HEK293 (cell line): ENCODE data around the gene TRIM3.

Source experiments
- CTCF ChIA-PET: fragments of 350-600 bp; formaldehyde crosslinking; extraction: SDS; loops from one replicate; lab custom pipeline; 2021; ENCODE audit warnings: antibody characterized with exemption; lab: Yijun Ruan, JAX
- POLR2A ChIA-PET: fragments of 300-600 bp; formaldehyde crosslinking; extraction: SDS; loops from one replicate; lab custom pipeline; 2020; ENCODE audit warnings: antibody characterized with exemption, inconsistent platforms; lab: Yijun Ruan, JAX
- H3K27ac ChIP-seq: fragments of 200-500 bp; sonication (Bioruptor generic); 2 replicates; pipeline ENCODE4 v1.5.1; 2014; ENCODE audit warnings: low read depth, low read length, control low read depth, inconsistent platforms; ENCODE audit errors: extremely low read depth
- H3K36me3 ChIP-seq, 2 experiments: fragments of 200-500 bp in 1 of 2; sonication (Bioruptor generic) in 1 of 2; 1 replicate in 1 of 2; 2 replicates in 1 of 2; pipeline ENCODE4 v1.5.1; 2014 to 2017; ENCODE audit warnings: inconsistent platforms in 2 of 2, low read length in 2 of 2; ENCODE audit not compliant: control insufficient read depth in 2 of 2, insufficient read depth in 1 of 2
- H3K4me1 ChIP-seq: fragments of 200-500 bp; sonication (Bioruptor generic); 2 replicates; pipeline ENCODE4 v1.5.1; 2014; ENCODE audit warnings: mild to moderate bottlenecking, low read length, inconsistent platforms; ENCODE audit not compliant: control insufficient read depth, insufficient read depth
- H3K4me3 ChIP-seq: 2 replicates; pipeline ENCODE4 v1.5.1; 2011; ENCODE audit warnings: low read depth, mild to moderate bottlenecking, control low read depth, low read length, moderate library complexity
- H3K9me3 ChIP-seq: fragments of 200-500 bp; sonication (Bioruptor generic); 2 replicates; pipeline ENCODE4 v1.5.1; 2014; ENCODE audit warnings: low read depth, low read length, inconsistent platforms; ENCODE audit not compliant: control insufficient read depth, insufficient read depth
- EGR2 ChIP-seq: fragments of 450-650 bp; formaldehyde crosslinking; IDR thresholded peaks from 2 replicates; pipeline ENCODE4 v1.5.1; 2016; ENCODE audit warnings: low read depth, missing biosample characterization, missing genetic modification characterization
- GLIS2 ChIP-seq: fragments of 450-650 bp; formaldehyde crosslinking; IDR thresholded peaks from 2 replicates; pipeline ENCODE4 v1.5.1; 2016; ENCODE audit warnings: missing biosample characterization, missing genetic modification characterization
- KLF8 ChIP-seq: fragments of 450-650 bp; formaldehyde crosslinking; IDR thresholded peaks from 2 replicates; pipeline ENCODE4 v1.5.1; 2016; ENCODE audit warnings: missing biosample characterization, missing genetic modification characterization
- MYNN ChIP-seq: fragments of 450-650 bp; formaldehyde crosslinking; IDR thresholded peaks from 2 replicates; pipeline ENCODE4 v1.5.1; 2016; ENCODE audit warnings: missing biosample characterization, missing genetic modification characterization, borderline replicate concordance
- SALL2 ChIP-seq: fragments of 450-650 bp; formaldehyde crosslinking; IDR thresholded peaks from 2 replicates; pipeline ENCODE4 v1.5.0; 2017; ENCODE audit warnings: missing biosample characterization, mild to moderate bottlenecking, missing genetic modification characterization, borderline replicate concordance
- TRIM28 ChIP-seq: IDR thresholded peaks from 2 replicates; pipeline ENCODE4 v1.6.1; 2011; ENCODE audit warnings: low read length, control low read depth, borderline replicate concordance
- ZBTB8A ChIP-seq: fragments of 450-650 bp; formaldehyde crosslinking; IDR thresholded peaks from 2 replicates; pipeline ENCODE4 v1.5.1; 2016; ENCODE audit warnings: missing biosample characterization, missing genetic modification characterization
- ZFHX2 ChIP-seq: fragments of 450-650 bp; formaldehyde crosslinking; conservative IDR thresholded peaks from 2 replicates; pipeline ENCODE4 v1.5.1; 2016; ENCODE audit warnings: missing biosample characterization, missing genetic modification characterization
- ZNF133 ChIP-seq: fragments of 450-650 bp; formaldehyde crosslinking; IDR thresholded peaks from 2 replicates; pipeline ENCODE4 v1.5.1; 2016; ENCODE audit warnings: missing biosample characterization, missing genetic modification characterization
- ZNF169 ChIP-seq: fragments of 450-650 bp; formaldehyde crosslinking; IDR thresholded peaks from 2 replicates; pipeline ENCODE4 v1.5.1; 2016; ENCODE audit warnings: missing biosample characterization, missing genetic modification characterization
- ZNF335 ChIP-seq: fragments of 450-650 bp; formaldehyde crosslinking; conservative IDR thresholded peaks from 2 replicates; pipeline ENCODE4 v1.5.1; 2016; ENCODE audit warnings: missing biosample characterization, missing genetic modification characterization
- ZNF544 ChIP-seq: fragments of 450-650 bp; formaldehyde crosslinking; IDR thresholded peaks from 2 replicates; pipeline ENCODE4 v1.5.0; 2017; ENCODE audit warnings: missing biosample characterization, missing genetic modification characterization
- ZNF561 ChIP-seq: fragments of 450-650 bp; IDR thresholded peaks from 2 replicates; pipeline ENCODE4 v1.5.1; 2018; ENCODE audit warnings: missing biosample characterization, missing genetic modification characterization, borderline replicate concordance
- TF ChIP-seq, protein P1 (sequence below): fragments of 450-650 bp; IDR thresholded peaks from 2 replicates; pipeline ENCODE4 v1.5.1; 2018; ENCODE audit warnings: missing biosample characterization, missing genetic modification characterization
- TF ChIP-seq, protein P2 (sequence below): fragments of 450-650 bp; formaldehyde crosslinking; IDR thresholded peaks from 2 replicates; pipeline ENCODE4 v1.5.0; 2017; ENCODE audit warnings: missing biosample characterization, missing genetic modification characterization, borderline replicate concordance
- TF ChIP-seq, protein P3 (sequence below): fragments of 450-650 bp; formaldehyde crosslinking; IDR thresholded peaks from 2 replicates; pipeline ENCODE4 v1.5.1; 2016; ENCODE audit warnings: missing biosample characterization, missing genetic modification characterization

TRIM3 gene

GRCh38 chr11:6419009-6419631 lies 54.6 kb downstream of the TRIM3 start, which contains the start of gene APBB1 (continued):
- TF ChIP-seq ZBTB8A (peak; percentile 65; the same call in 1 of the 2 replicates), SALL2 (tag by site-specific recombination) (no peak), GLIS2 (tag by site-specific recombination) (peak; percentile 67), ZNF561 (tag by site-specific recombination) (0 out of 2 replicates have a peak, but pooled peaks have one; percentile 37)

GRCh38 chr11:6418557-6419008 lies 55.2 kb downstream of the TRIM3 start:
- Histone ChIP-seq H3K27ac (no peak overlapping the region; the same call in 1 of the 2 replicates), H3K9me3 (no peaks in the 10 kb centered on the region), H3K4me3 (peak overlapping the region; percentile 92), H3K4me1 (no peaks in the 10 kb centered on the region), H3K36me3 (no peaks in the 10 kb centered on the region)
- TF ChIP-seq ZNF133: no peak
- no peak for TF ChIP-seq ZNF544 (tag by site-specific recombination)
- CTCF ChIA-PET: interaction anchor here (0.6 to 1.2 kb wide), 2 partner anchors 56 to 232 kb away, joined by 3 read pairs; no protein-coding TSS in a partner anchor
- POLR2A ChIA-PET: interaction anchor here (0.6 to 2.3 kb wide), 15 partner anchors 9 to 265 kb away, joined by 3 to 26 read pairs (median 5); partner anchors contain the start of genes ARFIP2, MRPL17, SMPD1 and TIMM10B

GRCh38 chr11:6417907-6418556 lies 55.7 kb downstream of the TRIM3 start:
- ChIA-PET CTCF (interaction anchor here (0.6 to 1.4 kb wide), 4 partner anchors 26 to 232 kb away, joined by 3 to 6 read pairs (median 4); no protein-coding TSS in a partner anchor), POLR2A (interaction anchor here (1.0 to 2.3 kb wide), 3 partner anchors 25 to 39 kb away, joined by 5 to 26 read pairs (median 5); partner anchors contain the start of gene SMPD1)
- H3K27ac ChIP-seq: no peak overlapping the region
- H3K4me1 ChIP-seq: no peaks in the 10 kb centered on the region
- H3K9me3 ChIP-seq: no peaks in the 10 kb centered on the region
- no peak for TF ChIP-seq ZNF169 (tag by site-specific recombination)
- 0 out of 2 replicates have a peak, but pooled peaks have one; percentile 5 for TF ChIP-seq ZNF335 (tag by site-specific recombination)
- TF ChIP-seq, protein P1, sequence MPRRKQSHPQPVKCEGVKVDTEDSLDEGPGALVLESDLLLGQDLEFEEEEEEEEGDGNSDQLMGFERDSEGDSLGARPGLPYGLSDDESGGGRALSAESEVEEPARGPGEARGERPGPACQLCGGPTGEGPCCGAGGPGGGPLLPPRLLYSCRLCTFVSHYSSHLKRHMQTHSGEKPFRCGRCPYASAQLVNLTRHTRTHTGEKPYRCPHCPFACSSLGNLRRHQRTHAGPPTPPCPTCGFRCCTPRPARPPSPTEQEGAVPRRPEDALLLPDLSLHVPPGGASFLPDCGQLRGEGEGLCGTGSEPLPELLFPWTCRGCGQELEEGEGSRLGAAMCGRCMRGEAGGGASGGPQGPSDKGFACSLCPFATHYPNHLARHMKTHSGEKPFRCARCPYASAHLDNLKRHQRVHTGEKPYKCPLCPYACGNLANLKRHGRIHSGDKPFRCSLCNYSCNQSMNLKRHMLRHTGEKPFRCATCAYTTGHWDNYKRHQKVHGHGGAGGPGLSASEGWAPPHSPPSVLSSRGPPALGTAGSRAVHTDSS: no peak
- no peak for TF ChIP-seq MYNN (tag by site-specific recombination)
- no peak for TF ChIP-seq TRIM28
- TF ChIP-seq, protein P2, sequence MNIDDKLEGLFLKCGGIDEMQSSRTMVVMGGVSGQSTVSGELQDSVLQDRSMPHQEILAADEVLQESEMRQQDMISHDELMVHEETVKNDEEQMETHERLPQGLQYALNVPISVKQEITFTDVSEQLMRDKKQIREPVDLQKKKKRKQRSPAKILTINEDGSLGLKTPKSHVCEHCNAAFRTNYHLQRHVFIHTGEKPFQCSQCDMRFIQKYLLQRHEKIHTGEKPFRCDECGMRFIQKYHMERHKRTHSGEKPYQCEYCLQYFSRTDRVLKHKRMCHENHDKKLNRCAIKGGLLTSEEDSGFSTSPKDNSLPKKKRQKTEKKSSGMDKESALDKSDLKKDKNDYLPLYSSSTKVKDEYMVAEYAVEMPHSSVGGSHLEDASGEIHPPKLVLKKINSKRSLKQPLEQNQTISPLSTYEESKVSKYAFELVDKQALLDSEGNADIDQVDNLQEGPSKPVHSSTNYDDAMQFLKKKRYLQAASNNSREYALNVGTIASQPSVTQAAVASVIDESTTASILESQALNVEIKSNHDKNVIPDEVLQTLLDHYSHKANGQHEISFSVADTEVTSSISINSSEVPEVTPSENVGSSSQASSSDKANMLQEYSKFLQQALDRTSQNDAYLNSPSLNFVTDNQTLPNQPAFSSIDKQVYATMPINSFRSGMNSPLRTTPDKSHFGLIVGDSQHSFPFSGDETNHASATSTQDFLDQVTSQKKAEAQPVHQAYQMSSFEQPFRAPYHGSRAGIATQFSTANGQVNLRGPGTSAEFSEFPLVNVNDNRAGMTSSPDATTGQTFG (tag by site-specific recombination): no peak
- peak overlapping the region; percentile 92 for H3K4me3 ChIP-seq
- no peaks in the 10 kb centered on the region for H3K36me3 ChIP-seq

DNA sequence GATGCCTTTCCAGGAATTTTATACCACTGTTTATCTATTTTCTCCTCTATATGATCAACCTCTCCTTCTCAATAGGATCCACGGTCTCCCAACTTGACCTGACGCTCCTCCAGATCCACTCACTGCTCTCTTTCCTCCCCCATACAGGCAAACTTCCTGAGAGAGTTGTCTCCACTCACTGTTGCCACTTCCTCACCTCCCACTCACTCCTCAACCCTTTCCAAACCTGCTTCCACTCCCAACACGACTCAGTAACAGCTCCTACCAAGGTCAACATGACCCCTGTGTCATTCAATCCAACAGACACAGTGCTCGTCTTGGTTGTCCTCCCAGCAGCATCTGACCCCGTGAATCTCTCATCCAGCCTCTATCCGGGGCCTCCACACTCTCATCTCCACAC lies 57.9 kb downstream of the TRIM3 start:
- Histone ChIP-seq H3K4me3 (no peak overlapping the region), H3K9me3 (no peaks in the 10 kb centered on the region), H3K36me3 (peaks cover 0 to 7% of the 10 kb centered on the region in 2 experiments; a peak in 1 of 3 replicates), H3K4me1 (no peaks in the 10 kb centered on the region), H3K27ac (no peak overlapping the region)
- POLR2A ChIA-PET: interaction anchor here (0.9 kb wide), 1 partner anchor 25 kb away, joined by 3 read pairs; the partner anchor contains the start of gene SMPD1
- CTCF ChIA-PET: interaction anchor here (0.6 kb wide), 2 partner anchors 10 to 37 kb away, joined by 3 to 4 read pairs; no protein-coding TSS in a partner anchor
- no peak for TF ChIP-seq KLF8
- TF ChIP-seq ZFHX2: peak; percentile 55
- peak; percentile 41; the same call in 1 of the 2 replicates for TF ChIP-seq EGR2 (tag by site-specific recombination)
- TF ChIP-seq, protein P3, sequence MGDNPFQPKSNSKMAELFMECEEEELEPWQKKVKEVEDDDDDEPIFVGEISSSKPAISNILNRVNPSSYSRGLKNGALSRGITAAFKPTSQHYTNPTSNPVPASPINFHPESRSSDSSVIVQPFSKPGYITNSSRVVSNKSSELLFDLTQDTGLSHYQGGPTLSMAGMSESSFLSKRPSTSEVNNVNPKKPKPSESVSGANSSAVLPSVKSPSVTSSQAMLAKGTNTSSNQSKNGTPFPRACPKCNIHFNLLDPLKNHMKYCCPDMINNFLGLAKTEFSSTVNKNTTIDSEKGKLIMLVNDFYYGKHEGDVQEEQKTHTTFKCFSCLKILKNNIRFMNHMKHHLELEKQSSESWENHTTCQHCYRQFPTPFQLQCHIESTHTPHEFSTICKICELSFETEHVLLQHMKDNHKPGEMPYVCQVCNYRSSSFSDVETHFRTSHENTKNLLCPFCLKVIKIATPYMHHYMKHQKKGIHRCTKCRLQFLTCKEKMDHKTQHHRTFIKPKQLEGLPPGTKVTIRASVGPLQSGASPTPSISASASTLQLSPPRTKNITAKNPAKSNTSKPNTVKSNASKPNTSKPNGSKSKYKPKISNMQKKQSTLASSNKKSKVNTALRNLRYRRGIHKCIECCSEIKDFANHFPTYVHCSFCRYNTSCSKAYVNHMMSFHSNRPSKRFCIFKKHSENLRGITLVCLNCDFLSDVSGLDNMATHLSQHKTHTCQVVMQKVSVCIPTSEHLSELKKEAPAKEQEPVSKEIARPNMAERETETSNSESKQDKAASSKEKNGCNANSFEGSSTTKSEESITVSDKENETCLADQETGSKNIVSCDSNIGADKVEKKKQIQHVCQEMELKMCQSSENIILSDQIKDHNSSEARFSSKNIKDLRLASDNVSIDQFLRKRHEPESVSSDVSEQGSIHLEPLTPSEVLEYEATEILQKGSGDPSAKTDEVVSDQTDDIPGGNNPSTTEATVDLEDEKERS (tag by site-specific recombination): no peak
